Stimulated activated CD4-positive, alpha-beta T cell treated with anti-CD3 and anti-CD28 coated beads, TNF-alpha, amount 100 ng/mL, for 48 hours (primary cell): Measurements from ENCODE around the gene GM2A.

ENCODE experiments used
- DNase-seq, 3 donors: peaks; one replicate each; pipeline ENCODE4 v3.0.0-alpha.2; 2020; ENCODE audit warnings: low read depth in 3 of 3

The GM2A gene

GRCh38 chr5:151252762-151253604 is at the start of gene GM2A:
GM2A (plus strand) TSS chr5:151253185; CDS start chr5:151253217, 32 bp downstream.
- peak; percentile 97 to 98 (median 98) for DNase-seq

- DNase-seq: no peak
Measured at GRCh38 chr5:151204051-151204450, 48.9 kb upstream of the GM2A start.

GRCh38 chr5:151205411-151205810 is 47.6 kb upstream of the GM2A start:
- DNase-seq: no peak

GRCh38 chr5:151208481-151208914 is 44.5 kb upstream of the GM2A start:
- no peak for DNase-seq

- DNase-seq: no peak
Measured at GRCh38 chr5:151212406-151212798, 40.6 kb upstream of the GM2A start.

GRCh38 chr5:151213803-151214613 is 39.0 kb upstream of the GM2A start:
- peak; percentile 63 to 84 (median 77) for DNase-seq

GRCh38 chr5:151214614-151215545 is 38.1 kb upstream of the GM2A start:
- DNase-seq: no peak

- no peak for DNase-seq
Measured at GRCh38 chr5:151215546-151215880, 37.5 kb upstream of the GM2A start.

- DNase-seq: no peak
Measured at GRCh38 chr5:151216781-151217180, 36.2 kb upstream of the GM2A start.

GRCh38 chr5:151218177-151218576 is 34.8 kb upstream of the GM2A start:
- DNase-seq: no peak

GRCh38 chr5:151219138-151219537 is 33.8 kb upstream of the GM2A start:
- DNase-seq: no peak

GRCh38 chr5:151219789-151220188 is 33.2 kb upstream of the GM2A start:
- DNase-seq: no peak

GRCh38 chr5:151221574-151221973 is 31.4 kb upstream of the GM2A start:
- DNase-seq: no peak

- no peak for DNase-seq
Measured at GRCh38 chr5:151222054-151222789, 30.8 kb upstream of the GM2A start.

- peak in 1 of 3 donors; percentile 49 for DNase-seq
Measured at GRCh38 chr5:151222790-151223446, 30.1 kb upstream of the GM2A start.

GRCh38 chr5:151223447-151224264 is 29.3 kb upstream of the GM2A start, which contains the start of gene CCDC69:
CCDC69 (minus strand) TSS chr5:151224092; CDS start chr5:151223970, 122 bp downstream.
- peak in 1 of 3 donors; percentile 62 for DNase-seq

- DNase-seq: no peak
Measured at GRCh38 chr5:151224372-151224771, 28.6 kb upstream of the GM2A start.

GRCh38 chr5:151225071-151225470 is 27.9 kb upstream of the GM2A start:
- DNase-seq: no peak

- DNase-seq: no peak
Measured at GRCh38 chr5:151225475-151225874, 27.5 kb upstream of the GM2A start.
